WI38 (cell line): Measurements from ENCODE around the gene APC.

ENCODE experiments used
- H3K4me3 ChIP-seq: 2 replicates; pipeline ENCODE4 v1.5.1; 2011; ENCODE audit warnings: low read depth, mild to moderate bottlenecking, control low read depth, low read length
- CTCF ChIP-seq: IDR thresholded peaks from 2 replicates; pipeline ENCODE4 v1.5.1; 2012; ENCODE audit warnings: low read depth, mild to moderate bottlenecking, control low read depth, low read length

APC gene

GRCh38 chr5:112717506-112718082 lies 20.1 kb upstream of the APC start:
- H3K4me3 ChIP-seq: no peak overlapping the region
- TF ChIP-seq CTCF: no peak

- no peak for TF ChIP-seq CTCF
- H3K4me3 ChIP-seq: no peak overlapping the region
Observed at GRCh38 chr5:112718344-112718743, 19.3 kb upstream of the APC start.

- TF ChIP-seq CTCF: no peak
- H3K4me3 ChIP-seq: no peak overlapping the region
Observed at GRCh38 chr5:112720576-112720975, 17.1 kb upstream of the APC start.

GRCh38 chr5:112724901-112725300 lies 12.8 kb upstream of the APC start:
- no peak overlapping the region for H3K4me3 ChIP-seq
- no peak for TF ChIP-seq CTCF

- TF ChIP-seq CTCF: no peak
- no peak overlapping the region for H3K4me3 ChIP-seq
Observed at GRCh38 chr5:112729630-112730029, 8.1 kb upstream of the APC start.

- TF ChIP-seq CTCF: no peak
- no peak overlapping the region for H3K4me3 ChIP-seq
Observed at GRCh38 chr5:112732131-112732530, 5.6 kb upstream of the APC start.

GRCh38 chr5:112733586-112733985 lies 4.1 kb upstream of the APC start:
- TF ChIP-seq CTCF: no peak

More at GRCh38 chr5:112733586-112733985, 4.1 kb upstream of the APC start:
- no peak overlapping the region for H3K4me3 ChIP-seq
